ENCODE results near the gene PRKCB. TPM values are rescaled to one million over a fixed set of nuclear protein-coding genes. Genes with fewer than 3 reads are reported as not detected.

PRKCB gene
- total and polyA plus RNA-seq, 4 donors = 1.6 to 9.4 (median 4.0) TPM

DNA sequence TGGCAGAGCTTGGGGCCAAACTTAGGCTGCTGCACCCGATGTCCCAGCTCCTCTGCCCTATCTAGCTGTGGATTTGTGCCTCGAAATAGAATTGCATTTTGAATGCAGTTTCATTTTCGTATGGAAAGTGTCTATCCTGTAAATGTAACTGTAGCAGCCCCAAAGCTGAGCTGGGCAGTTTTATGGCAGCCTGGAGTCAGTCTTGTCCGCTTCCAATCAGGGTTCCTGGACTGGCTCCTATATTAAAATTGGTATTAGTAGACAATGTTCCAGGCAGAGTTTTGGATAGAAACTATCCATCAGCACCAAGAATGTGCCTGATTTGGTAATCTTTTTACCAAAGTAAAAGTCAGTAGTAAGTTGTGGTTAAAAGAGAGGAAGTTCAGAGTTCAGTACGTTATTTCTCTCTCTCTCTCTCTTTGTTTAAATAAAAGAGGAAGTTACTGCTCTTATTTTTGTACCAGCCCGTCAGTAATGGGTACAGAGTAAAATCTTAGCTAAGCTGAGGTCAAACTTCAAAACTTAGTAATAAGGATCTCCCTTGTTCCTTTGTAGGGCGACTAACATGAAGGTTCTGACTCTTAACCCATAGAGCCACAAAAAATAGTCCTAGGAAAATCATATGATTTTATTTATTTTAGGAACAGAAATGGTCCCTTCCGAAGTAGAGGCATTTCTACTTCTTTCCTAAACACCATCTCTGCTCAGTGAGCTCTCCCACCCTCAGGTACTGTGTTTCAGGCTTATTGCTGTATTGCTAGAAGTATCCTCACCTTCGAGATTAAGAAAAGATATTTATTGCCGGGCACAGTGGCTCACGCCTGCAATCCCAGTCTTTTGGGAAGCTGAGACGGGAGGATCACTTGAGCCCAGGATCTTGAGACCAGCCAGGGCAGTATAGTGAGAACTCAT lies 28.0 kb downstream of the PRKCB start:
- H3K4me3 ChIP-seq (ENCODE audit: low read depth in 1 of 3, low read length in 3 of 3) = peak overlapping the region in 2 of 3 donors; percentile 9 to 23
- no peaks in the 10 kb centered on the region for H3K36me3 ChIP-seq (ENCODE audit: control insufficient read depth in 4 of 4, insufficient read depth in 3 of 4, low read depth in 1 of 4, low read length in 3 of 4)
- peak overlapping the region in 1 of 2 donors; percentile 1 for H3K9ac ChIP-seq (ENCODE audit: low read depth in 1 of 2, low read length in 2 of 2)
- H3K27ac ChIP-seq (ENCODE audit: low read depth in 1 of 2, low read length in 2 of 2) = peak overlapping the region; percentile 20 to 33
- peaks cover 0 to 3% (median 2%) of the 10 kb centered on the region in 4 donors for H3K4me1 ChIP-seq (ENCODE audit: control insufficient read depth in 4 of 4, insufficient read depth in 4 of 4, low read length in 3 of 4)
- H3K9me3 ChIP-seq (ENCODE audit: control insufficient read depth in 4 of 4, low read length in 3 of 4) = no peaks in the 10 kb centered on the region
- no peak for DNase-seq (ENCODE audit: low spot score)
- TF ChIP-seq, protein P1, sequence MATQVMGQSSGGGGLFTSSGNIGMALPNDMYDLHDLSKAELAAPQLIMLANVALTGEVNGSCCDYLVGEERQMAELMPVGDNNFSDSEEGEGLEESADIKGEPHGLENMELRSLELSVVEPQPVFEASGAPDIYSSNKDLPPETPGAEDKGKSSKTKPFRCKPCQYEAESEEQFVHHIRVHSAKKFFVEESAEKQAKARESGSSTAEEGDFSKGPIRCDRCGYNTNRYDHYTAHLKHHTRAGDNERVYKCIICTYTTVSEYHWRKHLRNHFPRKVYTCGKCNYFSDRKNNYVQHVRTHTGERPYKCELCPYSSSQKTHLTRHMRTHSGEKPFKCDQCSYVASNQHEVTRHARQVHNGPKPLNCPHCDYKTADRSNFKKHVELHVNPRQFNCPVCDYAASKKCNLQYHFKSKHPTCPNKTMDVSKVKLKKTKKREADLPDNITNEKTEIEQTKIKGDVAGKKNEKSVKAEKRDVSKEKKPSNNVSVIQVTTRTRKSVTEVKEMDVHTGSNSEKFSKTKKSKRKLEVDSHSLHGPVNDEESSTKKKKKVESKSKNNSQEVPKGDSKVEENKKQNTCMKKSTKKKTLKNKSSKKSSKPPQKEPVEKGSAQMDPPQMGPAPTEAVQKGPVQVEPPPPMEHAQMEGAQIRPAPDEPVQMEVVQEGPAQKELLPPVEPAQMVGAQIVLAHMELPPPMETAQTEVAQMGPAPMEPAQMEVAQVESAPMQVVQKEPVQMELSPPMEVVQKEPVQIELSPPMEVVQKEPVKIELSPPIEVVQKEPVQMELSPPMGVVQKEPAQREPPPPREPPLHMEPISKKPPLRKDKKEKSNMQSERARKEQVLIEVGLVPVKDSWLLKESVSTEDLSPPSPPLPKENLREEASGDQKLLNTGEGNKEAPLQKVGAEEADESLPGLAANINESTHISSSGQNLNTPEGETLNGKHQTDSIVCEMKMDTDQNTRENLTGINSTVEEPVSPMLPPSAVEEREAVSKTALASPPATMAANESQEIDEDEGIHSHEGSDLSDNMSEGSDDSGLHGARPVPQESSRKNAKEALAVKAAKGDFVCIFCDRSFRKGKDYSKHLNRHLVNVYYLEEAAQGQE (IDR thresholded peaks at IDR 0.05) = no peak
- TF ChIP-seq RAD21 (IDR thresholded peaks at IDR 0.05) = peak in 1 of 2 donors; percentile 11
- 38% methylated on average over 12 of the region's 12 CpGs for WGBS
- no peaks in the 10 kb centered on the region for H3K27me3 ChIP-seq (ENCODE audit: control insufficient read depth in 4 of 4, insufficient read depth in 4 of 4, low read length in 3 of 4)

DNA sequence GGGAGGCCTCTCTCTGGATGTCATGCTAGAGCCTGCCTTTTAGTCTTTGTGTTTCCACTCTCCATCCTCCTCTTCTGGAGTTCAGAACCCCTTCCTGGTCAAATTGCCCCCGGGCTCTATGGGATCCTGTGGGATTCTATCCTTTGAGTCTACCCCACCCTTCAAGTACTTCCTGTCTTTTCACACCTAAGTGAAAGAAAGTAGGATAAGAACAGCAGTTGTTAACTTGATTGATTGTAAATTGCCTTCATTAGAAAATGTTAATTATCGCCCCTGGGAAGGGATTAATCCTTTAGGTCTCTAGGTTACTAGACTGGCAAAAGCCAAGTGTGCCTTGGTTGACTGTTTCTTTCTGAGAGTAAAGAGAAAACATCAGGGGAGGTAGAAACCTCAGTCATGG lies 30.1 kb downstream of the PRKCB start:
- Histone ChIP-seq H3K9me3 (ENCODE audit: control insufficient read depth in 4 of 4, low read length in 3 of 4) (no peaks in the 10 kb centered on the region), H3K36me3 (ENCODE audit: control insufficient read depth in 4 of 4, insufficient read depth in 3 of 4, low read depth in 1 of 4, low read length in 3 of 4) (no peaks in the 10 kb centered on the region), H3K9ac (ENCODE audit: low read depth in 1 of 2, low read length in 2 of 2) (no peak overlapping the region), H3K27ac (ENCODE audit: low read depth in 1 of 2, low read length in 2 of 2) (no peak overlapping the region), H3K4me3 (ENCODE audit: low read depth in 1 of 3, low read length in 3 of 3) (no peak overlapping the region), H3K27me3 (ENCODE audit: control insufficient read depth in 4 of 4, insufficient read depth in 4 of 4, low read length in 3 of 4) (no peaks in the 10 kb centered on the region), H3K4me1 (ENCODE audit: control insufficient read depth in 4 of 4, insufficient read depth in 4 of 4, low read length in 3 of 4) (peaks cover 0 to 3% (median 2%) of the 10 kb centered on the region in 4 donors)
- WGBS = 38% methylated on average over 2 of the region's 2 CpGs
- DNase-seq (ENCODE audit: low spot score) = no peak
- TF ChIP-seq RXRA (IDR thresholded peaks at IDR 0.05) = no peak
- TF ChIP-seq TAF1 (conservative IDR thresholded peaks at IDR 0.05) = no peak
- no peak for TF ChIP-seq YY1 (IDR thresholded peaks at IDR 0.05)
- TF ChIP-seq SP1 (IDR thresholded peaks at IDR 0.05) = no peak
- TF ChIP-seq, protein P2, sequence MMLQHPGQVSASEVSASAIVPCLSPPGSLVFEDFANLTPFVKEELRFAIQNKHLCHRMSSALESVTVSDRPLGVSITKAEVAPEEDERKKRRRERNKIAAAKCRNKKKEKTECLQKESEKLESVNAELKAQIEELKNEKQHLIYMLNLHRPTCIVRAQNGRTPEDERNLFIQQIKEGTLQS (IDR thresholded peaks at IDR 0.05) = no peak

DNA sequence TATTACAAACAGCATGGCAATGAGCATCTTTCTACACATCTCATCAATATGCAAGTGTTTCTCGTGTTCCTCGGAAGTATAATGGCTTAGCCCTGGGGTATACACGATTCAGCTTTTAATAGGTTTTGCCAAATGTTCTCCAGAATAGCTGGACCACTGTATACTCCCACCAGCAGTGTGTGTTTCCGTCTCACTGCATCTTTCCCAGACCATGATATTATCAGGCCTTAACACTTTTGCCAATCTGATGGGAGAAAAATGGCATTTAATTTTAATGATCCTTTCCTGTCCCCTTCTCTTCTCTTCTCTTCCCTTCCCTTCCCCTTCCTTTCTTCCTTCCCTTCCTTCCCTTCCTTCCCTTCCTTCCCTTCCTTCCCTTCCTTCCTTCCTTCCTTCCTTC lies 30.8 kb downstream of the PRKCB start:
- Histone ChIP-seq H3K4me3 (ENCODE audit: low read depth in 1 of 3, low read length in 3 of 3) (no peak overlapping the region), H3K36me3 (ENCODE audit: control insufficient read depth in 4 of 4, insufficient read depth in 3 of 4, low read depth in 1 of 4, low read length in 3 of 4) (no peaks in the 10 kb centered on the region), H3K27me3 (ENCODE audit: control insufficient read depth in 4 of 4, insufficient read depth in 4 of 4, low read length in 3 of 4) (no peaks in the 10 kb centered on the region), H3K4me1 (ENCODE audit: control insufficient read depth in 4 of 4, insufficient read depth in 4 of 4, low read length in 3 of 4) (peaks cover 0 to 3% (median 2%) of the 10 kb centered on the region in 4 donors), H3K9ac (ENCODE audit: low read depth in 1 of 2, low read length in 2 of 2) (no peak overlapping the region), H3K9me3 (ENCODE audit: control insufficient read depth in 4 of 4, low read length in 3 of 4) (no peaks in the 10 kb centered on the region), H3K27ac (ENCODE audit: low read depth in 1 of 2, low read length in 2 of 2) (no peak overlapping the region)
- no peak for DNase-seq (ENCODE audit: low spot score)
- TF ChIP-seq, protein P1 (IDR thresholded peaks at IDR 0.05) = no peak
- TF ChIP-seq FOXA1 (IDR thresholded peaks at IDR 0.05) (no peak), RAD21 (IDR thresholded peaks at IDR 0.05) (no peak), EGR1 (IDR thresholded peaks at IDR 0.05; ENCODE audit: low read depth in 2 of 2) (no peak), GABPA (IDR thresholded peaks at IDR 0.05 in 1 of 2, conservative IDR thresholded peaks at IDR 0.05 in 1 of 2) (no peak), SP1 (IDR thresholded peaks at IDR 0.05) (no peak), HNF4G (IDR thresholded peaks at IDR 0.05) (no peak), FOXA2 (IDR thresholded peaks at IDR 0.05) (no peak), NR2F2 (IDR thresholded peaks at IDR 0.05) (no peak), TAF1 (conservative IDR thresholded peaks at IDR 0.05) (no peak)
- TF ChIP-seq, protein P3, sequence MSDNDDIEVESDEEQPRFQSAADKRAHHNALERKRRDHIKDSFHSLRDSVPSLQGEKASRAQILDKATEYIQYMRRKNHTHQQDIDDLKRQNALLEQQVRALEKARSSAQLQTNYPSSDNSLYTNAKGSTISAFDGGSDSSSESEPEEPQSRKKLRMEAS (IDR thresholded peaks at IDR 0.05) = no peak
- TF ChIP-seq, protein P4, sequence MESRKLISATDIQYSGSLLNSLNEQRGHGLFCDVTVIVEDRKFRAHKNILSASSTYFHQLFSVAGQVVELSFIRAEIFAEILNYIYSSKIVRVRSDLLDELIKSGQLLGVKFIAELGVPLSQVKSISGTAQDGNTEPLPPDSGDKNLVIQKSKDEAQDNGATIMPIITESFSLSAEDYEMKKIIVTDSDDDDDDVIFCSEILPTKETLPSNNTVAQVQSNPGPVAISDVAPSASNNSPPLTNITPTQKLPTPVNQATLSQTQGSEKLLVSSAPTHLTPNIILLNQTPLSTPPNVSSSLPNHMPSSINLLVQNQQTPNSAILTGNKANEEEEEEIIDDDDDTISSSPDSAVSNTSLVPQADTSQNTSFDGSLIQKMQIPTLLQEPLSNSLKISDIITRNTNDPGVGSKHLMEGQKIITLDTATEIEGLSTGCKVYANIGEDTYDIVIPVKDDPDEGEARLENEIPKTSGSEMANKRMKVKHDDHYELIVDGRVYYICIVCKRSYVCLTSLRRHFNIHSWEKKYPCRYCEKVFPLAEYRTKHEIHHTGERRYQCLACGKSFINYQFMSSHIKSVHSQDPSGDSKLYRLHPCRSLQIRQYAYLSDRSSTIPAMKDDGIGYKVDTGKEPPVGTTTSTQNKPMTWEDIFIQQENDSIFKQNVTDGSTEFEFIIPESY (IDR thresholded peaks at IDR 0.05) = no peak
- TF ChIP-seq, protein P2 (IDR thresholded peaks at IDR 0.05) = no peak
- WGBS = 68% methylated on average over 4 of the region's 4 CpGs
